ENCODE results near the gene ADAMTSL5.
"Not testable (repeated sequence)": the region's sequence is repeated elsewhere in the genome, so short reads cannot be mapped to it uniquely, and the experiment has no call there.

ADAMTSL5 gene

GRCh38 chr19:1524287-1524971 is 11.6 kb upstream of the ADAMTSL5 start:
- DNase-seq (ENCODE audit: low read depth), result no peak
- H3K4me3 ChIP-seq (ENCODE audit: control insufficient read depth, low read depth, low read length), result no peak overlapping the region
- no peak for TF ChIP-seq CTCF (conservative IDR thresholded peaks at IDR 0.05; ENCODE audit: control insufficient read depth, insufficient read depth, low read depth, low read length)

GRCh38 chr19:1523412-1524286 is 10.8 kb upstream of the ADAMTSL5 start, which contains the start of gene PLK5:
TSS of gene PLK5 (plus strand) at chr19:1524077. CDS start at chr19:1526997, 2,920 bp downstream.
- DNase-seq (ENCODE audit: low read depth), result no peak
- no peak for TF ChIP-seq CTCF (conservative IDR thresholded peaks at IDR 0.05; ENCODE audit: control insufficient read depth, insufficient read depth, low read depth, low read length)
- H3K4me3 ChIP-seq (ENCODE audit: control insufficient read depth, low read depth, low read length), result no peak within 1 kb of the TSS

DNA sequence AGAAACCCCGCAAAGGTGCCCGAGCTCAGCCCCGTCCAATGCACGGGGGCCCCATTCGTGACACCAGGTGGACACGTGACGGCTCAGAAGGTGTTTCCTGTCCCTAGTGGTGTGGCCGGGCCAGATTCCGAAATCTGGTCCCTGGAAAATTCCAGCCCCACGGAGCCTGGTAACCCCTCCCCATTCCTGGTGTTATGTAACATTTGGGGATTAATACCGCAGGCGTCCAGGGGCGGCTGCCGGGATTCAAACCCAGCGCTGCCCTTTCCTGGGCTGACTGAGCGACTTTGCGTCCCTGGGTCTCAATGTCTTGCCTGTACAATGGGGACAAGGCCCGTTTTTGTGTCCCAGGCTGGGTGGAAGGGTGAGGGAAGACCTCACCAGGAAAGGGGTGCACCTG is 10.0 kb upstream of the ADAMTSL5 start:
- TF ChIP-seq CTCF (conservative IDR thresholded peaks at IDR 0.05; ENCODE audit: control insufficient read depth, insufficient read depth, low read depth, low read length), result no peak
- no peak overlapping the region for H3K4me3 ChIP-seq (ENCODE audit: control insufficient read depth, low read depth, low read length)
- DNase-seq (ENCODE audit: low read depth), result no peak

DNA sequence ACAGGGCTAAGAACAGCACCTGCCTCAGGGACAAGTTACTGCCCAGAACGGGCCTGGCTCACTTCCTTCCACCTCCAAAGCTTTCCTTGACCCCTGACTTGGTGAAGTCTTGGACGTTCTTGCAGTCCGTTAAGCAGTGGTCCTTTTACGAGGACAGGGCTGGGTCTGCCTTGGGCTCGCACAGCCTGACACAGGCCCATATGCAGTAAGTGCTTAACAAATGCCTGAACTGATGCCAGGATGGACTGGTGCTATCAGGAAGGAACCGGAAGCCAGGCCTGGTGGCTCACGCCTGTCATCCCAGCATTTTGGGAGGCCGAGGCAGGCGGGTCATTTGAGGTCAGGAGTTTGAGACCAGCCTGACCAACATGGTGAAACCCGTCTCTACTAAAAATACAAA is 9.2 kb upstream of the ADAMTSL5 start:
- no peak for TF ChIP-seq CTCF (conservative IDR thresholded peaks at IDR 0.05; ENCODE audit: control insufficient read depth, insufficient read depth, low read depth, low read length)
- no peak for DNase-seq (ENCODE audit: low read depth)
- H3K4me3 ChIP-seq (ENCODE audit: control insufficient read depth, low read depth, low read length), result no peak overlapping the region

DNA sequence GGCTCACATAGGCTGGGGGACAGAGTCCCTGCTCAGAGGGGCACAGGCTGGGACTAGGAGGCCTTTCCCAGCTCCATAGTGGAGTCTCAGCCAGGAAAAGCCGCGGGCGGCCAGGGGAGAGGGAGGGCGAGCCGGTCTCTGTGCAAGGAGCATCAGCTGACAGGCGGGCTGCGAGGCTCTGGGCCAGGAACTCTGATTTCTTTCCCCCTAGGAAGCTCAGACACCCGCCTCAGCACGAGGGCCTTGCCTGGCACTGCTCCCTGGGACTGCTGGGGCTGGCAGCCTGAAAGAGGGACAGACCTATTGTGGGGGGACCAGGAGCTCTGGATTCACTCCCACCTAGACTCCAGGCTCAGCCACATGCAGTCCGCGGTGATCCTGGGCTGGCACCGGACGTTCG is 8.8 kb upstream of the ADAMTSL5 start:
- H3K4me3 ChIP-seq (ENCODE audit: control insufficient read depth, low read depth, low read length), result no peak overlapping the region
- TF ChIP-seq CTCF (conservative IDR thresholded peaks at IDR 0.05; ENCODE audit: control insufficient read depth, insufficient read depth, low read depth, low read length), result no peak
- DNase-seq (ENCODE audit: low read depth), result no peak

DNA sequence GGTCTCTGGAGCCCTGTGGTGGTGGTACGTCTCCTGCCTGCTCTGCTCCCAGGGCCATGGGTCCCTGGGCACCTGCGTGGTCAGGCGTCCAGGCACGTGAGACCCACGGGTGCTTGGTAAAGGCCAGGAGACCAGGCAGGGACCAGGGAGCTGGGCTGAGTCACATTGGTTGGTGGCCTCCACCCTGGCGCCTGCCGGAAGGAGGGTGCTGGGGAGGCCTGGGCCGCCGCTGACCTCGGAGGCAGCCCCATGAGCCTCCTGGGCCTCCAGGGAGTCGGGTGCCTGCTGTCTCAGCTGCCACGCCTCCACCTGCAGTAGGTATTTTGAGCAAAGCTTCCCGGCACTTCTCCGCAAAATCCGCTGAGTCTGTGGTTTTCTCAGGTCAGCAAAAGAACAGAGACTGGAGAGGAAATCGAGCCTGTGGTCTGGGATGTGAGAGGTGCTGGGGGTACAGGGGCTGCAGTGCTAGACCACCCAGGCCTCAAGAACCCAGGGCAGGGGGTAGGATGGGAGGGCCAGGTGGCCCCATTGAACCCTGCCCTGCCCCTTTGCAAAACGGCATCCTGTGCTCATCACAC is 7.5 kb upstream of the ADAMTSL5 start:
- H3K4me3 ChIP-seq (ENCODE audit: control insufficient read depth, low read depth, low read length), result no peak overlapping the region
- TF ChIP-seq CTCF (conservative IDR thresholded peaks at IDR 0.05; ENCODE audit: control insufficient read depth, insufficient read depth, low read depth, low read length), result no peak
- no peak for DNase-seq (ENCODE audit: low read depth)

DNA sequence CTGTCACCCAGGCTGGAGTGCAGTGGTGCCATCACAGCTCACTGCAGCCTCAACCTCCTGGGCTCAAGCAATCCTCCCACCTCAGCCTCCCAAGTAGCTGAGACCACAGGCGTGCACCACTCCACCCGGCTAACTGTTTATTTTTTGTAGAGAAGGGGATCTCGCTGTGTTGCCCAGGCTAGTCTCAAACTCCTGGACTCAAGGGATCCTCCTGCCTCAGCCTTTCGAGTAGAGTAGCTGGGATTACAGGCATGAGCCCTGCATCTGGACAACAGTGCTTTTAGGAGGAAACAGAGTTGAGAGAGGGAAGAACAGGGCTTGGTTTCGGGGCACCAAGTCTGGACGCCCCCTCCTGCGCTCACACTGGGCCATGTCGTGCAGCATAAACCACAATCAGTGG is 7.0 kb upstream of the ADAMTSL5 start:
- not testable (repeated sequence) for H3K4me3 ChIP-seq (ENCODE audit: control insufficient read depth, low read depth, low read length); DNase-seq (ENCODE audit: low read depth)
